SU-DHL-6 (cell line): ENCODE measurements around the gene PCIF1.

ENCODE experiments used
- CTCF ChIP-seq: fragments of 200-600 bp; sonication (generic); IDR thresholded peaks from one replicate; pipeline ENCODE4 v1.5.1; 2017; ENCODE audit warnings: antibody characterized with exemption, mild to moderate bottlenecking, low read length, moderate library complexity; ENCODE audit not compliant: insufficient read depth, poor library complexity, severe bottlenecking
- EZH2phosphoT487 ChIP-seq: fragments of 200-600 bp; sonication (generic), shearing (Covaris generic); conservative IDR thresholded peaks from 2 replicates; pipeline ENCODE4 v1.6.1; 2018; ENCODE audit warnings: mild to moderate bottlenecking, antibody characterized with exemption, low read length, moderate library complexity, mixed read lengths

DNA sequence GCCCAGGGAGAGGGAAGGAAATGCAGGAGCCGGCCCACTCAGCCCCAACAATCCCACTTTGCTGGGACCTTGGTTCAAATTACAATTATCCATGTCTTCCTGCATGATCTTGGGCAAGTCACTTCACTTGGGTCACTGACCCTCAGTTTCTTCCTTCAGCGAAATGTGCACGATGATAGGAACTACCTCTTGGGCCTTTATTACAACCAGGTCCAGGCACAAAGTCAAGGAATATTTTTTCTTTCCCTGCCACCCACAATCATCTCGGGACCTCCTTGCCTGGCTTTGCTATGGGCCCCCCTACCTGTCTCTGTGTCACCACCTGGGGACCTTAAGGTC lies 22.2 kb upstream of the PCIF1 start:
- no peak for TF ChIP-seq CTCF
- no peak for TF ChIP-seq EZH2phosphoT487
